GM12878 (cell line): ENCODE measurements around the gene TVP23C. TPM values are rescaled to one million over a fixed set of nuclear protein-coding genes. Genes with fewer than 3 reads are reported as not detected.

Experiments
- ATAC-seq: fragments of 200-7000 bp; cut with Tn5 transposase; 3 replicates; pipeline ENCODE4 v1.9.1; 2020; ENCODE audit warnings: mild to moderate bottlenecking, moderate library complexity
- BruUV-seq: library from RNA; stranded (reverse); fragments of 400-500 nt; replicated peaks from 2 replicates; lab custom pipeline; 2021; lab: Mats Ljungman, UMichigan
- CTCF ChIA-PET: fragments of 300-600 bp; sonication (Branson Sonifier 250); formaldehyde crosslinking; extraction: SDS; loops from one replicate; lab custom pipeline; 2021; ENCODE audit warnings: inconsistent platforms; lab: Yijun Ruan, JAX
- POLR2A ChIA-PET: fragments of 350-600 bp; formaldehyde crosslinking; extraction: SDS; loops from one replicate; lab custom pipeline; 2021; ENCODE audit warnings: inconsistent platforms; lab: Charles Lee
- RAD21 ChIA-PET: fragments of 300-600 bp; sonication (Branson Sonifier 250); formaldehyde crosslinking; loops from one replicate; lab custom pipeline; 2023; ENCODE audit warnings: antibody characterized with exemption; ENCODE audit not compliant: unreplicated experiment; lab: Charles Lee
- SMC1A ChIA-PET: fragments of 300-600 bp; sonication (Branson Sonifier 250); formaldehyde crosslinking; loops from one replicate; lab custom pipeline; 2023; ENCODE audit not compliant: unreplicated experiment, uncharacterized antibody; lab: Charles Lee
- DNase-seq: peaks from one replicate; pipeline ENCODE4 v3.0.0-alpha.2; 2011; ENCODE audit warnings: low read depth, low spot score
- FAIRE-seq: peaks from 3 replicates; lab custom pipeline; 2011; peaks lifted over from hg19 to GRCh38; lab: Jason Lieb, UNC
- H2AFZ ChIP-seq: 2 replicates; pipeline ENCODE4 v1.6.0; 2011; ENCODE audit warnings: low read depth, low read length, control low read depth; ENCODE audit not compliant: control insufficient read depth
- H3K27ac ChIP-seq: 2 replicates; pipeline ENCODE4 v1.5.1; 2011; ENCODE audit warnings: control low read depth; ENCODE audit not compliant: control insufficient read depth, insufficient read depth
- H3K27me3 ChIP-seq, 2 experiments: replicated peaks in 1 of 2; 2 replicates each; pipeline versions ENCODE4 v1.6.0 to v1.6.1; 2011; ENCODE audit warnings: low read length in 1 of 2; ENCODE audit not compliant: control insufficient read depth in 2 of 2, insufficient read depth in 2 of 2
- H3K36me3 ChIP-seq, 2 experiments: 2 replicates each; pipeline ENCODE4 v1.5.1; 2011; ENCODE audit warnings: low read length in 1 of 2; ENCODE audit not compliant: control insufficient read depth in 2 of 2, insufficient read depth in 2 of 2
- H3K4me1 ChIP-seq: 2 replicates; pipeline ENCODE4 v1.6.1; 2011; ENCODE audit warnings: mild to moderate bottlenecking, low read length, moderate library complexity, mixed read lengths; ENCODE audit not compliant: control insufficient read depth, insufficient read depth
- H3K4me2 ChIP-seq: 2 replicates; pipeline ENCODE4 v1.6.0; 2011; ENCODE audit warnings: control low read depth; ENCODE audit not compliant: control insufficient read depth, insufficient read depth
- H3K4me3 ChIP-seq: fragments of 200-600 bp; sonication (generic); 2 replicates; pipeline ENCODE4 v1.5.1; 2016
- H3K79me2 ChIP-seq: 2 replicates; pipeline ENCODE4 v1.6.0; 2011; ENCODE audit warnings: low read length; ENCODE audit not compliant: control insufficient read depth, insufficient read depth
- H3K9ac ChIP-seq: 2 replicates; pipeline ENCODE4 v1.8.0; 2011; ENCODE audit warnings: low read length, control low read depth, mixed read lengths; ENCODE audit not compliant: control insufficient read depth, insufficient read depth
- H3K9me3 ChIP-seq: replicated peaks from 3 replicates; pipeline ENCODE4 v1.5.1; 2011; ENCODE audit warnings: mild to moderate bottlenecking, low read length; ENCODE audit not compliant: control insufficient read depth, insufficient read depth
- H4K20me1 ChIP-seq: 2 replicates; pipeline ENCODE4 v1.6.0; 2011; ENCODE audit not compliant: control insufficient read depth, insufficient read depth
- BCL11A ChIP-seq: IDR thresholded peaks from 2 replicates; pipeline ENCODE4 v1.6.1; 2011; ENCODE audit warnings: low read depth, low read length
- BRCA1 ChIP-seq: IDR thresholded peaks from 2 replicates; pipeline ENCODE4 v1.6.1; 2011; ENCODE audit warnings: low read depth, low read length, improper control_type of control experiment
- ETV6 ChIP-seq, 2 experiments: fragments of 450-650 bp in 1 of 2; IDR thresholded peaks in 1 of 2; conservative IDR thresholded peaks in 1 of 2; 2 replicates each; pipeline ENCODE4 v1.6.1; 2014; ENCODE audit warnings: antibody characterized with exemption in 1 of 2, borderline replicate concordance in 1 of 2, low read depth in 1 of 2, mild to moderate bottlenecking in 1 of 2, moderate library complexity in 1 of 2
- IKZF1 ChIP-seq: fragments of 450-650 bp; conservative IDR thresholded peaks from 2 replicates; pipeline ENCODE4 v1.6.1; 2017; ENCODE audit warnings: antibody characterized with exemption, mild to moderate bottlenecking
- MEF2A ChIP-seq: IDR thresholded peaks from 2 replicates; pipeline ENCODE4 v1.6.1; 2011; ENCODE audit warnings: low read depth, mild to moderate bottlenecking, low read length, moderate library complexity; ENCODE audit not compliant: insufficient read depth
- NFXL1 ChIP-seq: fragments of 450-650 bp; IDR thresholded peaks from 2 replicates; pipeline ENCODE4 v1.6.1; 2017; ENCODE audit warnings: antibody characterized with exemption, mild to moderate bottlenecking, borderline replicate concordance
- PAX5 ChIP-seq: IDR thresholded peaks from 2 replicates; pipeline ENCODE4 v1.6.1; 2011; ENCODE audit warnings: low read depth, low read length, borderline replicate concordance
- ZBED1 ChIP-seq: IDR thresholded peaks from 2 replicates; pipeline ENCODE4 v1.6.1; 2016; ENCODE audit warnings: borderline replicate concordance
- ZSCAN29 ChIP-seq: fragments of 450-650 bp; IDR thresholded peaks from 2 replicates; pipeline ENCODE4 v1.6.1; 2017; ENCODE audit warnings: mild to moderate bottlenecking, moderate library complexity
- WGBS: methylation state at CpG from one replicate; pipeline ENCODE4 v1.1.6; 2016; ENCODE audit warnings: low lambda C conversion rate; ENCODE audit not compliant: insufficient replicate concordance, insufficient coverage; ENCODE audit errors: missing lambda C conversion rate; 5-methylcytosine and 5-hydroxymethylcytosine counted together
- in situ Hi-C: fragments of 300-500 bp; cut with MboI; formaldehyde crosslinking; loops from 9 replicates; pipeline ENCODE4 v1.14.3; 2018; ENCODE audit warnings: mixed read lengths
- intact Hi-C: fragments of 100-400 bp; cut with micrococcal nuclease; formaldehyde crosslinking; loops from one replicate; pipeline ENCODE4 v1.14.2; 2022; ENCODE audit not compliant: unreplicated experiment
- polyA plus RNA-seq, 11 experiments: library from polyadenylated mRNA; depleted of rRNA in 4 of 11; unstranded in 6 of 11; stranded (reverse) in 5 of 11; fragments of >200 nt; fragmentation: Nextera tagmentation in 4 of 11; fragmentation: Illumina TruSeq in 1 of 11; extraction: Ambion mirVana in 4 of 11; extraction: Trizol in 1 of 11; gene quantifications; 1 replicate in 1 of 11; 2 replicates in 10 of 11; pipeline versions ENCODE4 v1.2.1 to v1.2.3, GENCODE V29; 2011 to 2016; ENCODE audit warnings: inconsistent platforms in 2 of 11, missing spikeins in 2 of 11, low read depth in 1 of 11
- total RNA-seq, 4 experiments: library from RNA; depleted of rRNA in 3 of 4; stranded (reverse); fragments of >200 nt in 3 of 4; fragmentation: Illumina TruSeq in 1 of 4; extraction: Trizol in 1 of 4; gene quantifications; 2 replicates each; pipeline versions ENCODE4 v1.2.1 to v1.2.3, GENCODE V29; 2013 to 2021
- TF ChIP-seq, protein P1 (sequence below): fragments of 450-650 bp; formaldehyde crosslinking; IDR thresholded peaks from 2 replicates; pipeline ENCODE4 v1.4.0; 2020; ENCODE audit warnings: mild to moderate bottlenecking, moderate library complexity
- TF ChIP-seq, protein P2 (sequence below): fragments of 450-650 bp; IDR thresholded peaks from 2 replicates; pipeline ENCODE4 v1.6.1; 2017; ENCODE audit warnings: mild to moderate bottlenecking
- TF ChIP-seq, protein P3 (sequence below): fragments of 450-650 bp; IDR thresholded peaks from 2 replicates; pipeline ENCODE4 v1.6.1; 2017; ENCODE audit warnings: borderline replicate concordance

The TVP23C gene
- total and polyA plus RNA-seq, 10 of the 15 experiments (the other 5 are each of a cell fraction or from before 2014, with no cell fraction given), result 0.42 to 5.0 (median 2.7) TPM

DNA sequence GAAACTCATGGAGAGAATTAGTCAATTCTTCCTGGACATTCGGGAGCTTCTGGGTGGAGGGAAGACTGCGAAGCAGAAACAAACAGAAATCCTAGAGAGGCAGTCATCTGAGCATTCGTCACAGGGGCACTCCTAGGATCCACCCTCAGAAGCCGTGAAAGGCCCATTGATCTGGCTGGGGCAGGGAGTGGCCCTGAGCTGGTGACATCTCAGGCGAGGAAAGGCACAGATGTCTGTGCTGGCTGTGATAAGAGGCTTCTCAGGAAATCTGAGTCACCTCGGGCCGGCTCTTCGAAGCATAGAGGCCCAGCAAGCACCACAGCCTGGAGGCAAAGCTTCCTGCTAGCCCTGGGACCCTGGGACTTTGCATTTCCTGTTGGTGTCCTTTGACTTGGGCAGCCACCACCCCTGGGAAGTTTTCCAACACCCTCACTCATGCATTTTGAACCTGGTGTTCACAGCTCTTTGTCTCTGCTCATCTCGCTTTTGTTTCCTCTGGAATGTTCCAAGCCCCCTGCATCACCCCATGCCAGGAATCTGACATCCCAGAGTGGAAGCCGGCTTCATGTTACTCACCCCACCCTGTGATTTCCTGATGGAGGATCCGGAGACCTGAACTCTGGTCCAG lies 72.5 kb downstream of the TVP23C start (continued):
- TF ChIP-seq, protein P1, sequence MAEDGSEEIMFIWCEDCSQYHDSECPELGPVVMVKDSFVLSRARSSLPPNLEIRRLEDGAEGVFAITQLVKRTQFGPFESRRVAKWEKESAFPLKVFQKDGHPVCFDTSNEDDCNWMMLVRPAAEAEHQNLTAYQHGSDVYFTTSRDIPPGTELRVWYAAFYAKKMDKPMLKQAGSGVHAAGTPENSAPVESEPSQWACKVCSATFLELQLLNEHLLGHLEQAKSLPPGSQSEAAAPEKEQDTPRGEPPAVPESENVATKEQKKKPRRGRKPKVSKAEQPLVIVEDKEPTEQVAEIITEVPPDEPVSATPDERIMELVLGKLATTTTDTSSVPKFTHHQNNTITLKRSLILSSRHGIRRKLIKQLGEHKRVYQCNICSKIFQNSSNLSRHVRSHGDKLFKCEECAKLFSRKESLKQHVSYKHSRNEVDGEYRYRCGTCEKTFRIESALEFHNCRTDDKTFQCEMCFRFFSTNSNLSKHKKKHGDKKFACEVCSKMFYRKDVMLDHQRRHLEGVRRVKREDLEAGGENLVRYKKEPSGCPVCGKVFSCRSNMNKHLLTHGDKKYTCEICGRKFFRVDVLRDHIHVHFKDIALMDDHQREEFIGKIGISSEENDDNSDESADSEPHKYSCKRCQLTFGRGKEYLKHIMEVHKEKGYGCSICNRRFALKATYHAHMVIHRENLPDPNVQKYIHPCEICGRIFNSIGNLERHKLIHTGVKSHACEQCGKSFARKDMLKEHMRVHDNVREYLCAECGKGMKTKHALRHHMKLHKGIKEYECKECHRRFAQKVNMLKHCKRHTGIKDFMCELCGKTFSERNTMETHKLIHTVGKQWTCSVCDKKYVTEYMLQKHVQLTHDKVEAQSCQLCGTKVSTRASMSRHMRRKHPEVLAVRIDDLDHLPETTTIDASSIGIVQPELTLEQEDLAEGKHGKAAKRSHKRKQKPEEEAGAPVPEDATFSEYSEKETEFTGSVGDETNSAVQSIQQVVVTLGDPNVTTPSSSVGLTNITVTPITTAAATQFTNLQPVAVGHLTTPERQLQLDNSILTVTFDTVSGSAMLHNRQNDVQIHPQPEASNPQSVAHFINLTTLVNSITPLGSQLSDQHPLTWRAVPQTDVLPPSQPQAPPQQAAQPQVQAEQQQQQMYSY (CRISPR knock-in tag), result no peak

DNA sequence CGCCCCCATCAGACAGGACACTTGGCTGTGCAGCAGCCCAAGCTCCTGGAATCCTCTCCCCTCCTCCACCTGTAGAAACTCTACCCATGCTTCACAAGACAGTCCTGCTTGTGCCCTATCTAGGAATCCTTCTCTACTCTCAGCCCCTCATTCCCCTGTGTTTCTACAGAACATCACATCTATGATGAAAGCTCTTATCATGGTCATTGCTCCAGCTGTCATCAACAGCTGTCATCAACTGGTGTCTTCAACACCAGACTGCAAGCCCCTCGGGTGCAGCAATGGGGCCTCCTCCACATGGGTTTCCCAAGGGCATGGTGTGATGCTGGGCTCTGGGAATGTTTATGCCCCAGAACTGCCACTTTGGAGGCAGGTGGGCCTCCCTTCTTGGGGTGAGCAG lies 74.7 kb downstream of the TVP23C start:
- H4K20me1 ChIP-seq, result no peaks in the 10 kb centered on the region
- ATAC-seq, result no peak
- no peak overlapping the region for H3K4me2 ChIP-seq
- SMC1A ChIA-PET, result no interaction called here
- H3K4me3 ChIP-seq, result no peak overlapping the region
- BruUV-seq, result no TSS peak
- no peak overlapping the region for H3K9ac ChIP-seq
- CTCF ChIA-PET, result interaction anchor here (2.8 kb wide), 1 partner anchor 15 kb away, joined by 8 read pairs; no protein-coding TSS in a partner anchor
- DNase-seq, result no peak
- no peaks in the 10 kb centered on the region for H3K79me2 ChIP-seq
- WGBS, result 8% methylated on average over 2 of the region's 2 CpGs
- no peaks in the 10 kb centered on the region for H3K27me3 ChIP-seq
- POLR2A ChIA-PET, result no interaction called here
- no peaks in the 10 kb centered on the region for H3K4me1 ChIP-seq
- no peak overlapping the region for H2AFZ ChIP-seq
- intact Hi-C loops (no loop called here), in situ Hi-C loops (no loop called here)
- RAD21 ChIA-PET, result no interaction called here
- H3K36me3 ChIP-seq, result no peaks in the 10 kb centered on the region
- no peak overlapping the region for H3K27ac ChIP-seq
- FAIRE-seq, result no peak
- no peaks in the 10 kb centered on the region for H3K9me3 ChIP-seq
- TF ChIP-seq MEF2A (no peak), NFXL1 (no peak), IKZF1 (no peak), ZBED1 (no peak), BRCA1 (no peak), BCL11A (no peak), ETV6 (conservative IDR thresholded peaks at IDR 0.05 in 1 of 2, IDR thresholded peaks at IDR 0.05 in 1 of 2; ENCODE audit: borderline replicate concordance in 1 of 2, low read depth in 1 of 2) (no peak), ZSCAN29 (no peak), PAX5 (no peak)
- TF ChIP-seq, protein P2, sequence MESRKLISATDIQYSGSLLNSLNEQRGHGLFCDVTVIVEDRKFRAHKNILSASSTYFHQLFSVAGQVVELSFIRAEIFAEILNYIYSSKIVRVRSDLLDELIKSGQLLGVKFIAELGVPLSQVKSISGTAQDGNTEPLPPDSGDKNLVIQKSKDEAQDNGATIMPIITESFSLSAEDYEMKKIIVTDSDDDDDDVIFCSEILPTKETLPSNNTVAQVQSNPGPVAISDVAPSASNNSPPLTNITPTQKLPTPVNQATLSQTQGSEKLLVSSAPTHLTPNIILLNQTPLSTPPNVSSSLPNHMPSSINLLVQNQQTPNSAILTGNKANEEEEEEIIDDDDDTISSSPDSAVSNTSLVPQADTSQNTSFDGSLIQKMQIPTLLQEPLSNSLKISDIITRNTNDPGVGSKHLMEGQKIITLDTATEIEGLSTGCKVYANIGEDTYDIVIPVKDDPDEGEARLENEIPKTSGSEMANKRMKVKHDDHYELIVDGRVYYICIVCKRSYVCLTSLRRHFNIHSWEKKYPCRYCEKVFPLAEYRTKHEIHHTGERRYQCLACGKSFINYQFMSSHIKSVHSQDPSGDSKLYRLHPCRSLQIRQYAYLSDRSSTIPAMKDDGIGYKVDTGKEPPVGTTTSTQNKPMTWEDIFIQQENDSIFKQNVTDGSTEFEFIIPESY, result no peak
- TF ChIP-seq, protein P3, sequence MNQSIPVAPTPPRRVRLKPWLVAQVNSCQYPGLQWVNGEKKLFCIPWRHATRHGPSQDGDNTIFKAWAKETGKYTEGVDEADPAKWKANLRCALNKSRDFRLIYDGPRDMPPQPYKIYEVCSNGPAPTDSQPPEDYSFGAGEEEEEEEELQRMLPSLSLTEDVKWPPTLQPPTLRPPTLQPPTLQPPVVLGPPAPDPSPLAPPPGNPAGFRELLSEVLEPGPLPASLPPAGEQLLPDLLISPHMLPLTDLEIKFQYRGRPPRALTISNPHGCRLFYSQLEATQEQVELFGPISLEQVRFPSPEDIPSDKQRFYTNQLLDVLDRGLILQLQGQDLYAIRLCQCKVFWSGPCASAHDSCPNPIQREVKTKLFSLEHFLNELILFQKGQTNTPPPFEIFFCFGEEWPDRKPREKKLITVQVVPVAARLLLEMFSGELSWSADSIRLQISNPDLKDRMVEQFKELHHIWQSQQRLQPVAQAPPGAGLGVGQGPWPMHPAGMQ, result no peak
